Measurements from ENCODE around the gene TULP1.

DNA sequence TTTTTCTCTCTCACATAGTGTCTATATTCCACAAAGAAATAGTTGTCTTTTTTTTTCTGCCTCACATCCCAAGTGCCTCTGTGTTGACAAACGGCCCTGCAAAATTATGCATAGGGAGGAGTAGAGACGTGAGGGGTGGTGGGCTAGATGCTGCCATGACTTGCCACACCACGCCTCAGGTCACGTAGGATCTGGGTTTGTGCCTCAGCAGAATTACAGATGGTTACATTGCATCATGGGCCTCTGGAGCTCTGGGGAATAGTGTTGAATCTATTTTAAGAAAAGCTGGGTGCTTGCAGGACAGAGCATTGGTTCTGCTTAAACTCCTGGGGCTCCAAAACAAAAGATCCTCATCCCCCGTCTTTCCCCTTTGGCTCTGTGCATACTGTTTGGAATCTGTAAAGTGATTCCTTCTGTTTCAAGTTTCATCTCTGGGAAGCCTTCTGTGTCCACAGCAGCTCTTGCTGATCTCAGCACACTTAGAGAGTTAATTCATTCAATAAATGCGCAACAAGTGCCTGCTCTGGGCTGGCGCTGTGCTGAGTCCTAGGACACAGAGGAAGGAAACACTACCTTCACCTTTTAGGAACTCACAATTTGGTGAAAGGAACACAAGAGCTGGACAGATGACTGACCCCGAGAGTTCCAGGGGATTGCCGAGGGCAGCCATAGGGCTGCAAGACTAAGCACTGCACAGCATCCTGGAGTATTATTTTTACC is 58.1 kb downstream of the TULP1 start:
- TF ChIP-seq, protein P1, sequence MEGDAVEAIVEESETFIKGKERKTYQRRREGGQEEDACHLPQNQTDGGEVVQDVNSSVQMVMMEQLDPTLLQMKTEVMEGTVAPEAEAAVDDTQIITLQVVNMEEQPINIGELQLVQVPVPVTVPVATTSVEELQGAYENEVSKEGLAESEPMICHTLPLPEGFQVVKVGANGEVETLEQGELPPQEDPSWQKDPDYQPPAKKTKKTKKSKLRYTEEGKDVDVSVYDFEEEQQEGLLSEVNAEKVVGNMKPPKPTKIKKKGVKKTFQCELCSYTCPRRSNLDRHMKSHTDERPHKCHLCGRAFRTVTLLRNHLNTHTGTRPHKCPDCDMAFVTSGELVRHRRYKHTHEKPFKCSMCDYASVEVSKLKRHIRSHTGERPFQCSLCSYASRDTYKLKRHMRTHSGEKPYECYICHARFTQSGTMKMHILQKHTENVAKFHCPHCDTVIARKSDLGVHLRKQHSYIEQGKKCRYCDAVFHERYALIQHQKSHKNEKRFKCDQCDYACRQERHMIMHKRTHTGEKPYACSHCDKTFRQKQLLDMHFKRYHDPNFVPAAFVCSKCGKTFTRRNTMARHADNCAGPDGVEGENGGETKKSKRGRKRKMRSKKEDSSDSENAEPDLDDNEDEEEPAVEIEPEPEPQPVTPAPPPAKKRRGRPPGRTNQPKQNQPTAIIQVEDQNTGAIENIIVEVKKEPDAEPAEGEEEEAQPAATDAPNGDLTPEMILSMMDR (IDR thresholded peaks at IDR 0.05), result no peak
- no peak for TF ChIP-seq POLR2A (IDR thresholded peaks at IDR 0.05)
